Measurements from ENCODE around the gene TARS2. TPM values are rescaled to one million over a fixed set of nuclear protein-coding genes. Genes with fewer than 3 reads are reported as not detected.

TARS2 gene
- total RNA-seq, 1 experiment from 2014 or later, result 30.4 TPM

DNA sequence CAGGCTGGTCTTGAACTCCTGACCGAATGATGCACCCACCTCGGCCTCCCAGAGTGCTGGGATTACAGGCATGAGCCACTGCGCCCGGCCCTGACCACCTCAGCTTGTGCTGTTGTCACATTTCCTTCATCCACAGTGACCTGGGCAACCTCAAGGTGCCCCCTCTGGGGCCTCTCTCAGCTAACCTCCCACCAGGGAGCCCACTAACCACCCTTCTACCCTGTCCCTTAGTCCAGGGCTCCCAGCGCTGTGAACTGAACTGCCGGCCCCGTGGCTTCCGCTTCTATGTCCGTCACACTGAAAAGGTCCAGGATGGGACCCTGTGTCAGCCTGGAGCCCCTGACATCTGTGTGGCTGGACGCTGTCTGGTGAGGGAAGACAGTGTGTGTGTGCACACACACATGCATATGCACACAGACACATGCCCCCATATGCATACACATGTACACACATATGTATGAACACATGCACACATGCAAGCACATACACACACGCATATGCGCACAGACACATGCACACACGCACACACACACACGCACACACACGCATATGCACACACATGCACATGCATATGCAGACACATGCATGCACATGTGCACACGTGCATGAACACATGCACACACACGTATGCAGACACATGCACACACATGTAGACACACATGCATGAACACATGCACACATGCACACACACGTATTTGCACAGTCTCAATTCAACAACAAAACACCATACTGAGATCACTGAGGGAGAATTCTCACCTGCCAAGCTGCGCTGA, 68.2 kb downstream of the TARS2 start:
- no peak for DNase-seq (ENCODE audit: low read depth)

DNA sequence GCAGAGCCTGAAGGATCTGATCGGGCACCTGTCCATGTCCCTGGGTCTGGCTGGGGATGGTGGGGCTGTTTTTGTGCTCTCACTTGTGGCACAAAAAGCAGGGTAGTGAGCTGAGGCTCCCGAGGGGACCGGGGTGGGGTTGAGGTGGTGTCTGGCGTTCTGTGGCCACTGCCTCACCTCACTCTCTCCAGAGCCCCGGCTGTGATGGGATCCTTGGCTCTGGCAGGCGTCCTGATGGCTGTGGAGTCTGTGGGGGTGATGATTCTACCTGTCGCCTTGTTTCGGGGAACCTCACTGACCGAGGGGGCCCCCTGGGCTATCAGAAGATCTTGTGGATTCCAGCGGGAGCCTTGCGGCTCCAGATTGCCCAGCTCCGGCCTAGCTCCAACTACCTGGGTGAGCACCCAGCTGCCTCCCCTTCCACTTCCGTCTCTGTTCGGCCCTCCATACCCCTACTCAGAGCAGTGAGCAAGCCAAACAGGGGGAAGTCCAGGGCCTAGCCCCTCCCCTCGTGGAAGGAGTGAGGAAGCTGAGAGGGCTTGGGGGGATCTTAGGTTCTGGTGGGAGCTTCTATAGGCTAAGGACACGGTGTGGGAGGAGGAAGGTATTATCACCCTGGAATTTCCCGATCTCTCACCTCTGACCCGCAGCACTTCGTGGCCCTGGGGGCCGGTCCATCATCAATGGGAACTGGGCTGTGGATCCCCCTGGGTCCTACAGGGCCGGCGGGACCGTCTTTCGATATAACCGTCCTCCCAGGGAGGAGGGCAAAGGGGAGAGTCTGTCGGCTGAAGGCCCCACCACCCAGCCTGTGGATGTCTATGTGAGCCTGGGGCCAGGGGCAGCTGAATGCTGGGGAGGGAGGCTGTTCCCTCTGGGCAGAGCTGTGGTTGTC, 69.0 kb downstream of the TARS2 start:
- DNase-seq (ENCODE audit: low read depth), result no peak

DNA sequence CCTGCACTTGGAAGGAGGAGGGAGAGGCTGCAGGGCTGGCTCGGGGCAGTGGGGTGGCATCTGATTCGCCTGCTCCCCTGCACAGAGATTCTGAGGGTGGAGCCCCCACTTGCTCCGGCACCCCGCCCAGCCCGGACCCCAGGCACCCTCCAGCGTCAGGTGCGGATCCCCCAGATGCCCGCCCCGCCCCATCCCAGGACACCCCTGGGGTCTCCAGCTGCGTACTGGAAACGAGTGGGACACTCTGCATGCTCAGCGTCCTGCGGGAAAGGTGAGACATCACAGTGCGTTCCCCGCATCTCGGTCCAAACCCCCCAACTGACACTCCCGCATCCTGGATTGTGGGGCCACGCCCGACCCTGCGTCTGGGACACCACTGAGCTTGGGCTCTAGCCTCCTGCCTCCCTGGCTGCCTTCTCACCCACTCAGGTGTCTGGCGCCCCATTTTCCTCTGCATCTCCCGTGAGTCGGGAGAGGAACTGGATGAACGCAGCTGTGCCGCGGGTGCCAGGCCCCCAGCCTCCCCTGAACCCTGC, 69.9 kb downstream of the TARS2 start:
- no peak for DNase-seq (ENCODE audit: low read depth)

Small RNAs within 50 kb of the gene (small RNA-seq; reads per million reads assigned to genes)
- gene MIR4257, result not detected

Other genes starting within 250 kb of the TARS2 start
- not detected in 2 replicates for gene CA14, start 229.6 kb upstream of the TARS2 start, total RNA-seq (2014; rRNA removed; shearing (Covaris generic))
- 134 and 160 TPM in 2 replicates for gene APH1A, start 218.4 kb upstream of the TARS2 start, total RNA-seq (2014; rRNA removed; shearing (Covaris generic))
- 0.47 and 0.84 TPM in 2 replicates for gene C1orf54, start 214.6 kb upstream of the TARS2 start, total RNA-seq (2014; rRNA removed; shearing (Covaris generic))
- 3.2 and 5.7 TPM in 2 replicates for gene CIART, start 204.9 kb upstream of the TARS2 start, total RNA-seq (2014; rRNA removed; shearing (Covaris generic))
- gene MRPS21, start 193.6 kb upstream of the TARS2 start, total RNA-seq (2014; rRNA removed; shearing (Covaris generic)), result 72.0 and 99.7 TPM in 2 replicates
- gene PRPF3, start 165.9 kb upstream of the TARS2 start, total RNA-seq (2014; rRNA removed; shearing (Covaris generic)), result 44.8 and 45.4 TPM in 2 replicates
- 5.0 and 8.7 TPM in 2 replicates for gene RPRD2, start 123.3 kb upstream of the TARS2 start, total RNA-seq (2014; rRNA removed; shearing (Covaris generic))
- 11.3 and 17.7 TPM in 2 replicates for gene ECM1, start 20.7 kb downstream of the TARS2 start, total RNA-seq (2014; rRNA removed; shearing (Covaris generic))
- not detected in 2 replicates for gene FALEC, start 28.3 kb downstream of the TARS2 start, total RNA-seq (2014; rRNA removed; shearing (Covaris generic))
- 0.06 and 0.47 TPM in 2 replicates for gene ADAMTSL4, start 62.0 kb downstream of the TARS2 start, total RNA-seq (2014; rRNA removed; shearing (Covaris generic))
- 237 and 264 TPM in 2 replicates for gene MCL1, start 92.2 kb downstream of the TARS2 start, total RNA-seq (2014; rRNA removed; shearing (Covaris generic))
- gene ENSA, start 142.2 kb downstream of the TARS2 start, total RNA-seq (2014; rRNA removed; shearing (Covaris generic)), result 134 and 194 TPM in 2 replicates
- gene GOLPH3L, start 209.7 kb downstream of the TARS2 start, total RNA-seq (2014; rRNA removed; shearing (Covaris generic)), result 4.6 and 14.0 TPM in 2 replicates
- gene HORMAD1, start 233.5 kb downstream of the TARS2 start, total RNA-seq (2014; rRNA removed; shearing (Covaris generic)), result not detected in 2 replicates